Naive thymus-derived CD4-positive, alpha-beta T cell (primary cell): ENCODE data around the gene HTD2. TPM values are rescaled to one million over a fixed set of nuclear protein-coding genes. Genes with fewer than 3 reads are reported as not detected.

ENCODE experiments used
- ATAC-seq: fragments of 150-1000 bp; cut with Tn5 transposase; 2 replicates; pipeline ENCODE4 v1.10.0; 2021; ENCODE audit warnings: mild to moderate bottlenecking, moderate library complexity
- CTCF ChIA-PET: fragments of 350-600 bp; sonication (Branson Sonifier 250); formaldehyde crosslinking; loops from one replicate; lab custom pipeline; 2021; ENCODE audit warnings: antibody characterized with exemption; lab: Charles Lee
- POLR2A ChIA-PET: fragments of 350-600 bp; sonication (Branson Sonifier 250); formaldehyde crosslinking; loops from one replicate; lab custom pipeline; 2021; ENCODE audit warnings: antibody characterized with exemption, inconsistent platforms; lab: Charles Lee
- DNase-seq, 9 donors: peaks; one replicate each; pipeline versions ENCODE4 v3.0.0 to v3.0.0-alpha.2; 2020 to 2022; ENCODE audit warnings: mixed read lengths in 1 of 9
- H3K27ac ChIP-seq: one replicate; pipeline ENCODE4 v1.7.0; 2013; ENCODE audit warnings: mild to moderate bottlenecking, low read depth, low read length, moderate library complexity
- H3K27me3 ChIP-seq, 2 donors: one replicate each; pipeline ENCODE4 v1.7.0; 2013; ENCODE audit warnings: low read length in 2 of 2, mild to moderate bottlenecking in 2 of 2, moderate library complexity in 2 of 2; ENCODE audit not compliant: control insufficient read depth in 2 of 2, insufficient read depth in 2 of 2
- H3K36me3 ChIP-seq, 3 experiments: 1 replicate in 2 of 3; 2 replicates in 1 of 3; pipeline ENCODE4 v1.7.0; 2013; ENCODE audit warnings: low read length in 3 of 3, mild to moderate bottlenecking in 3 of 3, moderate library complexity in 1 of 3; ENCODE audit not compliant: insufficient read depth in 3 of 3, control insufficient read depth in 2 of 3
- H3K4me1 ChIP-seq, 2 donors: one replicate each; pipeline ENCODE4 v1.7.0; 2013; ENCODE audit warnings: low read length in 2 of 2, mild to moderate bottlenecking in 2 of 2, moderate library complexity in 1 of 2; ENCODE audit not compliant: control insufficient read depth in 2 of 2, insufficient read depth in 2 of 2
- H3K4me3 ChIP-seq: 2 replicates; pipeline ENCODE4 v1.7.0; 2013; ENCODE audit warnings: mild to moderate bottlenecking, low read length
- H3K9me3 ChIP-seq, 3 experiments: 1 replicate in 2 of 3; 2 replicates in 1 of 3; pipeline ENCODE4 v1.7.0; 2013; ENCODE audit warnings: low read length in 3 of 3; ENCODE audit not compliant: control insufficient read depth in 2 of 3
- H3K27ac Mint-ChIP-seq, 9 donors: one replicate each; pipeline ENCODE4 v1.8.0; 2020 to 2022; ENCODE audit warnings: mixed read lengths in 9 of 9, mild to moderate bottlenecking in 8 of 9, moderate library complexity in 5 of 9, inconsistent platforms in 2 of 9
- H3K27me3 Mint-ChIP-seq, 5 donors: one replicate each; pipeline ENCODE4 v1.8.0; 2021 to 2022; ENCODE audit warnings: mixed read lengths in 5 of 5, mild to moderate bottlenecking in 1 of 5
- H3K36me3 Mint-ChIP-seq, 5 donors: one replicate each; pipeline ENCODE4 v1.8.0; 2020 to 2022; ENCODE audit warnings: mixed read lengths in 5 of 5, mild to moderate bottlenecking in 3 of 5, inconsistent platforms in 1 of 5
- H3K4me1 Mint-ChIP-seq, 7 donors: one replicate each; pipeline ENCODE4 v1.8.0; 2020 to 2022; ENCODE audit warnings: mixed read lengths in 7 of 7, mild to moderate bottlenecking in 3 of 7, inconsistent platforms in 1 of 7
- H3K4me3 Mint-ChIP-seq, 10 donors: one replicate each; pipeline ENCODE4 v1.8.0; 2020 to 2022; ENCODE audit warnings: mild to moderate bottlenecking in 10 of 10, mixed read lengths in 10 of 10, moderate library complexity in 6 of 10, inconsistent platforms in 2 of 10
- H3K9me3 Mint-ChIP-seq, 11 donors: one replicate each; pipeline ENCODE4 v1.8.0; 2020 to 2022; ENCODE audit warnings: mixed read lengths in 11 of 11, mild to moderate bottlenecking in 4 of 11, inconsistent platforms in 1 of 11, moderate library complexity in 1 of 11
- intact Hi-C, 2 donors: fragments of 100-400 bp; cut with micrococcal nuclease; formaldehyde crosslinking; loops; one replicate each; pipeline ENCODE4 v1.15.1; 2023
- polyA plus RNA-seq, 2 donors: library from polyadenylated mRNA; unstranded; fragments of 300-500 nt; fragmentation: Illumina TruSeq; gene quantifications; one replicate each; pipeline ENCODE4 v1.2.3, GENCODE V29; 2021
- total RNA-seq, 6 experiments: library from RNA in 5 of 6; stranded (reverse) in 5 of 6; gene quantifications; 1 replicate in 5 of 6; 2 replicates in 1 of 6; pipeline ENCODE4 v1.2.3 and lab custom pipeline; 2021 to 2026

HTD2 gene
- total and polyA plus RNA-seq, 7 experiments from 2014 or later, result 4.5 to 35.8 (median 10.4) TPM

DNA sequence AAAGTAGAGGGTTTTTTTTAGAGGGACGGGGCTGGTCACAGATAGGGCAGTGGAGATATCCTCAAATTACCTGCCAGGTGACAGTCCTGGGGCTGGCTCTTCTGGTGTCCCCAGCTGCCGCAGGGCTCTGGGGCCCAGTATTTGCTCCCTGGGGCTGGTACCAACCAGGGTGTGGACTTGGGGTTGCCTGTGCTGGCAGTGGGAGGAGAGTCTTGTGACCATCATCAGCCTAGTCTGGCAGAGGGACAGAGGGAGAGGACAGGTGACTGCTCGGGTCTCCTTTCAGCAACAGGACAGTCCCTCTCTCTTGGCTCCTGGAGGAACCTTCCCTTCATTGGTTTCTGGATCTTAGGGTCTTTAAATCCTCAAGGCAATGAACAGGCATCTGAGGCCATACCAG, 8.1 kb upstream of the HTD2 start:
- no peak overlapping the region for H3K4me3 Mint-ChIP-seq
- H3K27me3 ChIP-seq, result no peaks in the 10 kb centered on the region
- H3K4me1 ChIP-seq, result no peaks in the 10 kb centered on the region
- H3K9me3 Mint-ChIP-seq, result peaks cover 0 to 12% (median 4%) of the 10 kb centered on the region in 11 donors
- peaks cover 0 to 1% (median 0%) of the 10 kb centered on the region in 7 donors for H3K4me1 Mint-ChIP-seq
- H3K9me3 ChIP-seq, result no peaks in the 10 kb centered on the region
- H3K27ac ChIP-seq, result no peak overlapping the region
- no peak overlapping the region for H3K4me3 ChIP-seq
- DNase-seq (no peak), ATAC-seq (no peak)
- H3K27ac Mint-ChIP-seq, result no peak overlapping the region
- ChIA-PET CTCF (no interaction called here), POLR2A (no interaction called here)
- H3K36me3 Mint-ChIP-seq, result peaks cover 0 to 9% (median 3%) of the 10 kb centered on the region in 5 donors
- H3K27me3 Mint-ChIP-seq, result peaks cover 20 to 28% (median 25%) of the 10 kb centered on the region in 5 donors
- peaks cover 0 to 3% (median 0%) of the 10 kb centered on the region in 3 experiments for H3K36me3 ChIP-seq
- intact Hi-C loops, result no loop called here

DNA sequence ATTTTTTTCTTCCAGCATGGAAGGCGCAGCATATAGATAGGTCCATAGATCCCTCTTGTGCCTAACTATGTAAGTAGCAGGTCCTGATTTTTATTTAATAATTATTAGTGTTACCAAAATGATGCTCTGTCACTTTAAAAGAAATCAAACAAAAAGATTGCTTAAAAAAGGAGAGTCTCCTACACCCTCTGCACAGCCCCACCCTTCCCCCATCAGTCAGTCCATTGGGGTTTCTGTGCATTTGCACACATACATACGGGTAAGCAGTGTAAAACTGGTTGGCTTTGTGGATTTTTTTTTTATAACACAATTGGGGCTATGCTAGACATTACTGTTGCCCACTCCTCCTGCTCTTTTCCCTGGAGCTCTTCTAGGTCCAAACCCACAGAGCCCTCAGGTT, 7.2 kb upstream of the HTD2 start:
- Histone ChIP-seq H3K27me3 (no peaks in the 10 kb centered on the region), H3K36me3 (no peaks in the 10 kb centered on the region), H3K4me1 (no peaks in the 10 kb centered on the region), H3K9me3 (no peaks in the 10 kb centered on the region), H3K27ac (no peak overlapping the region), H3K4me3 (no peak overlapping the region)
- DNase-seq (no peak), ATAC-seq (no peak)
- ChIA-PET CTCF (interaction anchor here (1.4 kb wide), 1 partner anchor 111 kb away, joined by 5 read pairs; no protein-coding TSS in a partner anchor), POLR2A (no interaction called here)
- Mint-ChIP-seq H3K9me3 (peaks cover 0 to 12% (median 4%) of the 10 kb centered on the region in 11 donors), H3K27me3 (peaks cover 20 to 28% (median 25%) of the 10 kb centered on the region in 5 donors), H3K27ac (no peak overlapping the region), H3K36me3 (peaks cover 0 to 7% (median 1%) of the 10 kb centered on the region in 5 donors), H3K4me1 (peaks cover 0 to 1% (median 0%) of the 10 kb centered on the region in 7 donors), H3K4me3 (no peak overlapping the region)
- intact Hi-C loops, result no loop called here

- Mint-ChIP-seq H3K36me3 (peaks cover 0 to 6% (median 0%) of the 10 kb centered on the region in 5 donors), H3K4me1 (peaks cover 0 to 1% (median 0%) of the 10 kb centered on the region in 7 donors), H3K27ac (no peak overlapping the region), H3K4me3 (no peak overlapping the region), H3K9me3 (peaks cover 0 to 12% (median 4%) of the 10 kb centered on the region in 11 donors), H3K27me3 (peaks cover 20 to 28% (median 25%) of the 10 kb centered on the region in 5 donors)
- no peak overlapping the region for H3K27ac ChIP-seq
- H3K36me3 ChIP-seq, result no peaks in the 10 kb centered on the region
- intact Hi-C loops, result loop anchor here (1.0 kb wide), 1 partner anchor 113 kb away; no protein-coding TSS in a partner anchor
- H3K4me3 ChIP-seq, result no peak overlapping the region
- ATAC-seq (peak; percentile 38), DNase-seq (no peak)
- POLR2A ChIA-PET, result no interaction called here
- H3K4me1 ChIP-seq, result no peaks in the 10 kb centered on the region
- CTCF ChIA-PET, result interaction anchor here (0.6 to 1.4 kb wide), 2 partner anchors 112 to 196 kb away, joined by 3 to 5 read pairs; no protein-coding TSS in a partner anchor
- H3K9me3 ChIP-seq, result no peaks in the 10 kb centered on the region
- no peaks in the 10 kb centered on the region for H3K27me3 ChIP-seq
Measured at GRCh38 chr3:58299839-58300516, 6.3 kb upstream of the HTD2 start.

DNA sequence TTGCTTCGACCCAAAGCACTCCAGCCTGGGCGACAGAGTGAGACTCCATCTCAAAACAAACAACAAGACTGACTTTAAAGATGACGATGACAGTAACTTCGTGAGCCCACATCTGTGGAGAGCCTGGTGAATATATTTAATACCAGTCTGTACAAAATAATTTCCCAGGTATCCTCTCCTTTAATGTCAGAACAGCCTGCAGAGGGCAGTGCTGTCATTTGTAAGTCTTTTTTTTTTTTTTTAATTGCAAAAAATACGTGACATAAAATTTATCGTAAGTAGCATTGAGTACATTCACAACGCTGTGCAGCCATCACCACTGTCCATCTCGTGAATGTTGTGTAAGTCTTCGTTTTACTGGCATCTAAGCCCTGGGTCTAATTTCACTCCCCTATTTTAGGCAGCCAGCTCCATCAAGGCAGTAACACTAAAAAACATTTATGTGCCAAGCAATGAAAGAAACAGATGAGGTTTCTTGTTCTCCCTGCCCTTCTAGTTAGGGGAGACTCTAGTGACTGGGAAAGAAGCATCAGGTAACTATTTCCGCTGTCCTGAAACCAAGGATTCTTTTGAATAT, 1.4 kb downstream of the HTD2 start:
- H3K9me3 Mint-ChIP-seq, result peaks cover 0 to 3% (median 0%) of the 10 kb centered on the region in 11 donors
- ChIA-PET POLR2A (interaction anchor here (1.8 to 4.0 kb wide), 5 partner anchors 14 to 185 kb away, joined by 5 to 29 read pairs (median 7); partner anchors contain the start of genes KCTD6 and PXK), CTCF (interaction anchor here (0.6 to 4.3 kb wide), 11 partner anchors 10 to 1006 kb away, joined by 3 to 42 read pairs (median 6); partner anchors contain the start of gene PXK)
- peaks cover 0 to 17% (median 9%) of the 10 kb centered on the region in 5 donors for H3K36me3 Mint-ChIP-seq
- ATAC-seq, result no peak
- DNase-seq, result peak in 7 of 9 donors; percentile 11 to 57 (median 40)
- peaks cover 21 to 24% of the 10 kb centered on the region in 2 donors for H3K4me1 ChIP-seq
- H3K36me3 ChIP-seq, result peaks cover 0 to 28% (median 14%) of the 10 kb centered on the region in 3 experiments
- no peaks in the 10 kb centered on the region for H3K27me3 Mint-ChIP-seq
- H3K4me1 Mint-ChIP-seq, result peaks cover 28 to 48% (median 38%) of the 10 kb centered on the region in 7 donors
- H3K4me3 ChIP-seq, result peak overlapping the region; percentile 90
- no peaks in the 10 kb centered on the region for H3K27me3 ChIP-seq
- H3K4me3 Mint-ChIP-seq, result peak overlapping the region; percentile 94 to 99 (median 97)
- peak overlapping the region; percentile 98 for H3K27ac ChIP-seq
- intact Hi-C loops, result loop anchor here (1.0 to 5.0 kb wide), 11 partner anchors 25 to 1625 kb away; partner anchors contain the start of genes CFAP20DC (in 1 of the 2), FLNB (in 1 of the 2), PXK (in 1 of the 2) and SLMAP (in 1 of the 2)
- H3K9me3 ChIP-seq, result no peaks in the 10 kb centered on the region
- peak overlapping the region; percentile 38 to 100 (median 99) for H3K27ac Mint-ChIP-seq

- H3K36me3 Mint-ChIP-seq, result peaks cover 0 to 19% (median 9%) of the 10 kb centered on the region in 5 donors
- H3K27me3 Mint-ChIP-seq, result no peaks in the 10 kb centered on the region
- Histone ChIP-seq H3K27me3 (no peaks in the 10 kb centered on the region), H3K36me3 (peaks cover 0 to 38% (median 15%) of the 10 kb centered on the region in 3 experiments), H3K4me1 (peaks cover 21 to 24% of the 10 kb centered on the region in 2 donors), H3K27ac (peak overlapping the region; percentile 98), H3K4me3 (no peak overlapping the region), H3K9me3 (no peaks in the 10 kb centered on the region)
- H3K4me3 Mint-ChIP-seq, result peak overlapping the region in 9 of 10 donors; percentile 39 to 99 (median 95)
- ChIA-PET CTCF (interaction anchor here (0.6 to 4.3 kb wide), 6 partner anchors 9 to 908 kb away, joined by 3 to 42 read pairs (median 7); no protein-coding TSS in a partner anchor), POLR2A (interaction anchor here (1.8 to 4.0 kb wide), 2 partner anchors 13 to 23 kb away, joined by 5 to 29 read pairs; partner anchors contain the start of gene PXK)
- ATAC-seq (no peak), DNase-seq (no peak)
- H3K4me1 Mint-ChIP-seq, result peaks cover 28 to 55% (median 41%) of the 10 kb centered on the region in 7 donors
- intact Hi-C loops, result loop anchor here in 1 of 2 donors (5.0 kb wide), 1 partner anchor 279 kb away; no protein-coding TSS in a partner anchor
- H3K27ac Mint-ChIP-seq, result peak overlapping the region; percentile 7 to 100 (median 51)
- H3K9me3 Mint-ChIP-seq, result peaks cover 0 to 3% (median 0%) of the 10 kb centered on the region in 11 donors
Measured at GRCh38 chr3:58308728-58309127, 2.4 kb downstream of the HTD2 start.

GRCh38 chr3:58317811-58318210, 11.5 kb downstream of the HTD2 start:
- CTCF ChIA-PET, result interaction anchor here (4.8 kb wide), 1 partner anchor 10 kb away, joined by 42 read pairs; the partner anchor contains the start of genes HTD2 and RPP14
- Mint-ChIP-seq H3K27me3 (no peaks in the 10 kb centered on the region), H3K4me1 (peaks cover 3 to 23% (median 13%) of the 10 kb centered on the region in 7 donors), H3K4me3 (no peak overlapping the region), H3K36me3 (peaks cover 7 to 26% (median 10%) of the 10 kb centered on the region in 5 donors), H3K27ac (peak overlapping the region in 2 of 9 donors; percentile 17 to 24), H3K9me3 (no peaks in the 10 kb centered on the region)
- ATAC-seq, result no peak
- H3K27me3 ChIP-seq, result no peaks in the 10 kb centered on the region
- POLR2A ChIA-PET, result interaction anchor here (1.1 kb wide), 1 partner anchor 12 kb away, joined by 3 read pairs; the partner anchor contains the start of genes HTD2 and RPP14
- no peak for DNase-seq
- no peak overlapping the region for H3K4me3 ChIP-seq
- H3K4me1 ChIP-seq, result no peaks in the 10 kb centered on the region
- intact Hi-C loops, result no loop called here
- H3K27ac ChIP-seq, result no peak overlapping the region
- H3K36me3 ChIP-seq, result peaks cover 0 to 56% (median 6%) of the 10 kb centered on the region in 3 experiments
- H3K9me3 ChIP-seq, result no peaks in the 10 kb centered on the region
